OCI-LY7 (cell line): ENCODE data around the gene CTDSPL2. TPM values are rescaled to one million over a fixed set of nuclear protein-coding genes. Genes with fewer than 3 reads are reported as not detected.

ENCODE experiments used
- BruUV-seq: library from RNA; stranded (reverse); fragments of 400-500 nt; replicated peaks from 2 replicates; lab custom pipeline; 2021; lab: Mats Ljungman, UMichigan
- CTCF ChIA-PET: fragments of 300-600 bp; sonication (Branson Sonifier 250); formaldehyde crosslinking; loops from one replicate; lab custom pipeline; 2022; ENCODE audit warnings: antibody characterized with exemption; ENCODE audit not compliant: unreplicated experiment; lab: Charles Lee
- POLR2A ChIA-PET: fragments of 300-600 bp; sonication (Branson Sonifier 250); formaldehyde crosslinking; loops from one replicate; lab custom pipeline; 2022; ENCODE audit warnings: antibody characterized with exemption; lab: Charles Lee
- DNase-seq: peaks from one replicate; pipeline ENCODE4 v3.0.0-alpha.2; 2015; ENCODE audit warnings: low spot score
- H2AFZ ChIP-seq: fragments of 200-600 bp; sonication (generic), shearing (Covaris generic); 2 replicates; pipeline ENCODE4 v1.6.1; 2014; ENCODE audit warnings: mild to moderate bottlenecking, antibody characterized with exemption, low read length, moderate library complexity
- H3K27ac ChIP-seq: fragments of 200-600 bp; sonication (generic); 2 replicates; pipeline ENCODE4 v1.5.1; 2014; ENCODE audit warnings: mixed run types, low read depth, mild to moderate bottlenecking, moderate library complexity, low read length, inconsistent platforms; ENCODE audit not compliant: poor library complexity, severe bottlenecking
- H3K36me3 ChIP-seq: fragments of 200-600 bp; sonication (generic); 2 replicates; pipeline ENCODE4 v1.6.1; 2014; ENCODE audit warnings: mild to moderate bottlenecking, antibody characterized with exemption, low read length, moderate library complexity, mixed read lengths; ENCODE audit not compliant: insufficient read depth
- H3K4me1 ChIP-seq: fragments of 200-600 bp; sonication (generic); 2 replicates; pipeline ENCODE4 v1.5.1; 2014; ENCODE audit warnings: mild to moderate bottlenecking, low read length; ENCODE audit not compliant: insufficient read depth, poor library complexity, severe bottlenecking
- H3K4me2 ChIP-seq: fragments of 200-600 bp; sonication (generic); 2 replicates; pipeline ENCODE4 v1.6.1; 2014; ENCODE audit warnings: mild to moderate bottlenecking, low read length
- H3K4me3 ChIP-seq: fragments of 200-600 bp; sonication (generic); 2 replicates; pipeline ENCODE4 v1.5.1; 2014; ENCODE audit warnings: mild to moderate bottlenecking, low read depth, low read length; ENCODE audit not compliant: poor library complexity, severe bottlenecking
- H3K79me2 ChIP-seq: fragments of 200-600 bp; sonication (generic); 2 replicates; pipeline ENCODE4 v1.6.1; 2016; ENCODE audit warnings: low read depth, mild to moderate bottlenecking, low read length, moderate library complexity, mixed read lengths; ENCODE audit not compliant: insufficient read depth
- H3K9me2 ChIP-seq: fragments of 200-600 bp; sonication (generic); 2 replicates; pipeline ENCODE4 v1.6.1; 2016; ENCODE audit warnings: mild to moderate bottlenecking, low read length, mixed read lengths; ENCODE audit not compliant: insufficient read depth
- H3K9me3 ChIP-seq: fragments of 200-600 bp; sonication (generic); 2 replicates; pipeline ENCODE4 v1.6.1; 2014; ENCODE audit warnings: mild to moderate bottlenecking, mixed run types, low read length, mixed read lengths
- H4K20me1 ChIP-seq: fragments of 200-600 bp; sonication (generic); 2 replicates; pipeline ENCODE4 v1.6.1; 2014; ENCODE audit warnings: mild to moderate bottlenecking, antibody characterized with exemption, low read length, moderate library complexity, mixed read lengths; ENCODE audit not compliant: insufficient read depth
- CTCF ChIP-seq: fragments of 200-600 bp; sonication (generic); conservative IDR thresholded peaks from 2 replicates; pipeline ENCODE4 v1.5.1; 2014; ENCODE audit warnings: mild to moderate bottlenecking, antibody characterized with exemption, low read length, moderate library complexity, mixed read lengths
- EZH2phosphoT487 ChIP-seq: fragments of 200-600 bp; sonication (generic); IDR thresholded peaks from 2 replicates; pipeline ENCODE4 v1.6.1; 2018; ENCODE audit warnings: low read depth, borderline replicate concordance, mild to moderate bottlenecking, mixed run types, antibody characterized with exemption, low read length, moderate library complexity, mixed read lengths
- intact Hi-C: fragments of 100-400 bp; cut with micrococcal nuclease; formaldehyde crosslinking; loops from one replicate; pipeline ENCODE4 v1.10.0; 2022; ENCODE audit not compliant: unreplicated experiment
- total RNA-seq, 2 experiments: library from RNA; depleted of rRNA in 1 of 2; stranded (reverse); fragments of >200 nt in 1 of 2; shearing (Covaris generic) in 1 of 2; gene quantifications; 2 replicates each; pipeline ENCODE4 v1.2.3, GENCODE V29; 2014 to 2022

The CTDSPL2 gene
- total RNA-seq, 2 experiments from 2014 or later: 88.0 to 138 TPM

GRCh38 chr15:44492040-44492439 lies 64.6 kb downstream of the CTDSPL2 start:
- Histone ChIP-seq H3K4me2 (no peak overlapping the region), H3K4me1 (no peaks in the 10 kb centered on the region), H3K4me3 (no peak overlapping the region), H3K9me2 (no peaks in the 10 kb centered on the region), H3K9me3 (no peaks in the 10 kb centered on the region), H2AFZ (no peak overlapping the region), H3K36me3 (peaks cover 93% of the 10 kb centered on the region), H4K20me1 (peaks cover 8% of the 10 kb centered on the region; the same call in 1 of the 2 replicates), H3K27ac (no peak overlapping the region), H3K79me2 (no peaks in the 10 kb centered on the region)
- no TSS peak for BruUV-seq
- intact Hi-C loops: no loop called here
- POLR2A ChIA-PET: interaction anchor here (1.2 kb wide), 1 partner anchor 10 kb away, joined by 3 read pairs; no protein-coding TSS in a partner anchor
- DNase-seq: no peak
- TF ChIP-seq EZH2phosphoT487 (no peak), CTCF (no peak)
- CTCF ChIA-PET: no interaction called here

GRCh38 chr15:44492672-44493071 lies 65.2 kb downstream of the CTDSPL2 start:
- Histone ChIP-seq H3K9me2 (no peaks in the 10 kb centered on the region), H3K4me2 (no peak overlapping the region), H3K4me3 (no peak overlapping the region), H3K36me3 (peaks cover 92% of the 10 kb centered on the region), H3K27ac (no peak overlapping the region), H4K20me1 (peaks cover 8% of the 10 kb centered on the region; the same call in 1 of the 2 replicates), H3K9me3 (no peaks in the 10 kb centered on the region), H3K79me2 (no peaks in the 10 kb centered on the region), H3K4me1 (no peaks in the 10 kb centered on the region), H2AFZ (no peak overlapping the region)
- no peak for DNase-seq
- TSS peak; percentile 27 for BruUV-seq
- ChIA-PET CTCF (no interaction called here), POLR2A (interaction anchor here (0.6 to 1.2 kb wide), 3 partner anchors 11 to 110 kb away, joined by 3 read pairs; no protein-coding TSS in a partner anchor)
- intact Hi-C loops: no loop called here
- TF ChIP-seq CTCF: no peak
- TF ChIP-seq EZH2phosphoT487: no peak

GRCh38 chr15:44495562-44495961 lies 68.1 kb downstream of the CTDSPL2 start:
- ChIA-PET POLR2A (no interaction called here), CTCF (no interaction called here)
- TF ChIP-seq EZH2phosphoT487: no peak

More at GRCh38 chr15:44495562-44495961, 68.1 kb downstream of the CTDSPL2 start:
- no peak overlapping the region for H2AFZ ChIP-seq
- peaks cover 93% of the 10 kb centered on the region for H3K36me3 ChIP-seq
- H3K79me2 ChIP-seq: no peaks in the 10 kb centered on the region
- intact Hi-C loops: no loop called here
- no peaks in the 10 kb centered on the region for H3K9me2 ChIP-seq
- no peaks in the 10 kb centered on the region for H3K9me3 ChIP-seq
- no peak overlapping the region for H3K4me2 ChIP-seq
- DNase-seq: no peak
- H4K20me1 ChIP-seq: peaks cover 8% of the 10 kb centered on the region; the same call in 1 of the 2 replicates
- no peak overlapping the region for H3K27ac ChIP-seq
- no TSS peak for BruUV-seq
- H3K4me3 ChIP-seq: no peak overlapping the region
- H3K4me1 ChIP-seq: no peaks in the 10 kb centered on the region
